HG02840 (cell line): ENCODE results near the gene PCDHGA7.
A peak's percentile ranks its signal among the peaks of the same experiment; 100 is the strongest.
"Not testable (repeated sequence)": the region's sequence is repeated elsewhere in the genome, so short reads cannot be mapped to it uniquely, and the experiment has no call there.

ENCODE experiments used
- ATAC-seq: cut with Tn5 transposase; IDR thresholded peaks from one replicate; pipeline ENCODE4 v1.9.1; 2021; ENCODE audit warnings: mild to moderate bottlenecking, moderate library complexity, moderate number of reproducible peaks; ENCODE audit not compliant: unreplicated experiment, low FRiP score

PCDHGA7 gene

GRCh38 chr5:141397756-141398551 lies 15.4 kb downstream of the PCDHGA7 start, which contains the start of gene PCDHGB5:
Gene PCDHGB5, plus strand, starts transcription at chr5:141397947. Its CDS starts 181 bp downstream, at chr5:141398128.
- not testable (repeated sequence) for ATAC-seq

GRCh38 chr5:141398608-141399007 lies 16.1 kb downstream of the PCDHGA7 start:
- ATAC-seq: no peak

- ATAC-seq: no peak
Observed at GRCh38 chr5:141399555-141400258, 17.2 kb downstream of the PCDHGA7 start.

GRCh38 chr5:141402553-141403243 lies 20.2 kb downstream of the PCDHGA7 start, which contains the start of gene PCDHGA9:
Gene PCDHGA9, plus strand, starts transcription at chr5:141402778. Its CDS starts 175 bp downstream, at chr5:141402953.
- no peak for ATAC-seq

GRCh38 chr5:141403387-141403786 lies 20.8 kb downstream of the PCDHGA7 start:
- ATAC-seq: no peak

- ATAC-seq: not testable (repeated sequence)
Observed at GRCh38 chr5:141407790-141408505, 25.4 kb downstream of the PCDHGA7 start, which contains the start of gene PCDHGB6. Gene PCDHGB6, plus strand, starts transcription at chr5:141408021. Its CDS starts 182 bp downstream, at chr5:141408203.

- no peak for ATAC-seq
Observed at GRCh38 chr5:141409598-141410306, 27.2 kb downstream of the PCDHGA7 start.

- ATAC-seq: no peak
Observed at GRCh38 chr5:141411575-141411974, 29.0 kb downstream of the PCDHGA7 start.

GRCh38 chr5:141412854-141413539 lies 30.5 kb downstream of the PCDHGA7 start, which contains the start of gene PCDHGA10:
Gene PCDHGA10, plus strand, starts transcription at chr5:141412987. Its CDS starts 189 bp downstream, at chr5:141413176.
- ATAC-seq: peak; percentile 69

GRCh38 chr5:141413540-141414069 lies 31.1 kb downstream of the PCDHGA7 start:
- ATAC-seq: no peak

GRCh38 chr5:141414548-141415274 lies 32.2 kb downstream of the PCDHGA7 start:
- not testable (repeated sequence) for ATAC-seq

GRCh38 chr5:141415275-141415618 lies 32.7 kb downstream of the PCDHGA7 start:
- not testable (repeated sequence) for ATAC-seq

GRCh38 chr5:141417494-141418172 lies 35.1 kb downstream of the PCDHGA7 start, which contains the start of gene PCDHGB7:
Gene PCDHGB7, plus strand, starts transcription at chr5:141417677. Its CDS starts 183 bp downstream, at chr5:141417860.
- ATAC-seq: not testable (repeated sequence)

GRCh38 chr5:141419074-141419880 lies 36.7 kb downstream of the PCDHGA7 start:
- no peak for ATAC-seq

- ATAC-seq: no peak
Observed at GRCh38 chr5:141420855-141421488, 38.4 kb downstream of the PCDHGA7 start, which contains the start of gene PCDHGA11. Gene PCDHGA11, plus strand, starts transcription at chr5:141421051. Its CDS starts 177 bp downstream, at chr5:141421228.

GRCh38 chr5:141421489-141421855 lies 38.9 kb downstream of the PCDHGA7 start:
- no peak for ATAC-seq
